GM15510 (cell line): ENCODE measurements around the gene FAM131A.

Experiments
- POLR2A ChIP-seq: IDR thresholded peaks from 3 replicates; pipeline ENCODE4 v1.6.1; 2011; ENCODE audit warnings: borderline replicate concordance; ENCODE audit not compliant: insufficient read length; ENCODE audit errors: extremely low read depth

Gene FAM131A, protein sequence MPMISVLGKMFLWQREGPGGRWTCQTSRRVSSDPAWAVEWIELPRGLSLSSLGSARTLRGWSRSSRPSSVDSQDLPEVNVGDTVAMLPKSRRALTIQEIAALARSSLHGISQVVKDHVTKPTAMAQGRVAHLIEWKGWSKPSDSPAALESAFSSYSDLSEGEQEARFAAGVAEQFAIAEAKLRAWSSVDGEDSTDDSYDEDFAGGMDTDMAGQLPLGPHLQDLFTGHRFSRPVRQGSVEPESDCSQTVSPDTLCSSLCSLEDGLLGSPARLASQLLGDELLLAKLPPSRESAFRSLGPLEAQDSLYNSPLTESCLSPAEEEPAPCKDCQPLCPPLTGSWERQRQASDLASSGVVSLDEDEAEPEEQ

DNA sequence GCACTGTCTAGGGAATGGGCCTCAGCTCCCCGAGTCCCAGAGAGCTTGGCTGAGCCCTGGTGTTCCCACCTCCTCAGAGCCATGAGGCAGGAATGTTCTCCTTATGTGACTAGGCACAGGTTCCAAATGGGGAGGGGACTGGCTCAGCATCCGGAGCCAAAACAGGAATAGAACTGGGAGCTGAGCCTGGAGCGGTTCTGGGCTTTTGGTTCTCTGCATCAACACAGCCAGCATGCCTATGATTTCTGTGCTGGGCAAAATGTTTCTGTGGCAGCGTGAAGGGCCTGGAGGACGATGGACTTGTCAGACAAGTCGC lies at the start of gene FAM131A:
Gene FAM131A (plus strand): TSS at position 202 of the 316 bp plus-strand sequence. CDS start 31 bp downstream, at position 233.
- no peak for TF ChIP-seq POLR2A

DNA sequence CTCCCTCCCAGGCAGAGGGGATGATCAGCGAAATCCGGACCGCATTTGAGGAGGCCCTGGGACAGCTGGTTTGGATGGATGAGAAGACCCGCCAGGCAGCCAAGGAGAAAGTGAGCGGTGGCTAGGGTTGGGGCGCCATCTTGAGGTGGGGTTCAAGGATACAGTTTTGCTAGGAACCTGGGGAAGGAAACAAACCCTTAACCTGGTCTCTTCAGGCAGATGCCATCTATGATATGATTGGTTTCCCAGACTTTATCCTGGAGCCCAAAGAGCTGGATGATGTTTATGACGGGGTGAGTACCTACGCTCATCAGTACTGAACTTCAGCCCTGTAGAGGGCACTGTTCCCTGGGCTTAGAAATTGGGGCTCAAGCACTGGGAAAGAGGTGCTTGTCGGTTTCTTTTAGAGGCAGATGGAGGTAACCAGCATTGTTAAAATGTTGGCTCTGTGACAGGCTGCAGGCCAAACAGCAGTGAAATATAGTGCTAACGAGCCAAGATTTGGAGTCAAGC lies 47.9 kb upstream of the FAM131A start:
- TF ChIP-seq POLR2A, result no peak

DNA sequence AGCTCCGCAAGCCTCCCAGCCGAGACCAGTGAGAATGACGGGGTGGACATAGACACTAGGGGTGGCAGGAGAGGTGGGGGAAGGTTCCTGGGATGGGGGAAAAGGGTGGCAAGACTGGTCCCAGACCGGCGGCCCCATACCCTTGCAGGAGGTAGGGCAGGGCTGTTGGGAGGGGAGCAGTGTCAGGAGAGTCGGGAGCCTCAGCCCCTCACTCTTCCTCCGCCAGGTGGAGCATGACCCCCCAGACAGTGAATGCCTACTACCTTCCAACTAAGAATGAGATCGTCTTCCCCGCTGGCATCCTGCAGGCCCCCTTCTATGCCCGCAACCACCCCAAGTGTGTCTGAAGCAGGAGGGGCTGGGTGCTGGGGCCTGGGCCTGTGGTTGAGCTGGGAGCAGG lies 47.1 kb upstream of the FAM131A start:
- TF ChIP-seq POLR2A, result no peak

DNA sequence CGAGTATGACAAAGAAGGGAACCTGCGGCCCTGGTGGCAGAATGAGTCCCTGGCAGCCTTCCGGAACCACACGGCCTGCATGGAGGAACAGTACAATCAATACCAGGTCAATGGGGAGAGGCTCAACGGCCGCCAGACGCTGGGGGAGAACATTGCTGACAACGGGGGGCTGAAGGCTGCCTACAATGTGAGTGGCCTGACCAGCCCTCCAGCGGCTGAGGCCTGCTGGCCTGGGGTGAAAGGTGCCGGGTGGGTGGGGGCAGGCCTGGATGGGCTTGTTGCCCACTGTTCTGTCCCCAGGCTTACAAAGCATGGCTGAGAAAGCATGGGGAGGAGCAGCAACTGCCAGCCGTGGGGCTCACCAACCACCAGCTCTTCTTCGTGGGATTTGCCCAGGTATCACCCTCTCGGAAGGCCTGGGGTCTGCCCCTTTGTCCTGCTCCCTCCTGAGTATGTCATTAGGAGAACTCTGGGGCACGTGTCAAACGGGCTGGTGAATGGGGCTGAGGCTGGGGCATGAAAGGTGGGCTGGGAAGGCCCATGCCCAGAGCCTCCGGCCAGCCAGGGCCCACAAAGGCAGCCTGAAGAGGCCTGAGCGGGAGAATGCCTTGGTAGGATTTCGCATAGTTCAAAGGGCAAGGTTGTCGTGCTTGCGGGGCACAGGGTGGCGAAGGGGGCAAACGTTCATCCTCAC lies 46.2 kb upstream of the FAM131A start:
- no peak for TF ChIP-seq POLR2A

DNA sequence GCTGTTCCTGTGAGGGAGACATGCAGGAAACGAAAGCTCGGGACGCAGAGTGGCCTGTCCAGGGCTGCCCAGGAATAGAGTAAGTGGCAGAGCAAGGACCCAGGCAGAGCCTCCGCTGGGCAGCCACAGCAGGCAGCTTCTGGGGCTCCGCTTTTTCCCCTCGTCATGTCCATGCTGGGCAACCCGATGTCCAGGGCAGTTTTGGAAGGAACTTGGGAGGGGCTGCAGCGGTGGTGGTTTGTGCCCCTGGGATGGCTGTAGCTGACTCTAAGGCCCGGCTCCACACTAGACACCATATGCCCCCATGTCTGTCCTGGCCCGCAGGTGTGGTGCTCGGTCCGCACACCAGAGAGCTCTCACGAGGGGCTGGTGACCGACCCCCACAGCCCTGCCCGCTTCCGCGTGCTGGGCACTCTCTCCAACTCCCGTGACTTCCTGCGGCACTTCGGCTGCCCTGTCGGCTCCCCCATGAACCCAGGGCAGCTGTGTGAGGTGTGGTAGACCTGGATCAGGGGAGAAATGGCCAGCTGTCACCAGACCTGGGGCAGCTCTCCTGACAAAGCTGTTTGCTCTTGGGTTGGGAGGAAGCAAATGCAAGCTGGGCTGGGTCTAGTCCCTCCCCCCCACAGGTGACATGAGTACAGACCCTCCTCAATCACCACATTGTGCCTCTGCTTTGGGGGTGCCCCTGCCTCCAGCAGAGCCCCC lies 45.5 kb upstream of the FAM131A start:
- TF ChIP-seq POLR2A, result no peak

DNA sequence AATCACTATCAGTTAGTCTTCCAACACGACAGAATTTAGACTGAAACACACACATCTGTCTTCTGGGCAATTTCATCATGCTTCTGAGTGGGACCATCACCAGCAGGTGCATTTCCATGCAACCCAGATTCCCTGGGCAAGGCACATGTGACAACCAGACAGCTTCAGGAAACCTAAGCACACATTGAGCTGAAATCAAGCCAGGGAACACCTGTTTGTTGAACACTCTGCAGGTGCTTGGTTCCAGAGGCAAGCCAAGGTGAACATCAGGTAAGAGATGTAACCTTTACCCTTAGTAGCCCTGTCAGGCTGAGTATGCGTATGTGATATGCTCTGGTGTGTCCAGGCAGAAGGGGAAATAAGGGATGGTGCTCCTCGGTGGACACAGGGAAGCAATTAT lies 41.6 kb upstream of the FAM131A start:
- TF ChIP-seq POLR2A, result no peak

- TF ChIP-seq POLR2A, result no peak
Observed at GRCh38 chr3:184296616-184297015, 40.8 kb upstream of the FAM131A start.

- TF ChIP-seq POLR2A, result peak; percentile 74
Observed at GRCh38 chr3:184298759-184299487, 38.5 kb upstream of the FAM131A start, which contains the start of gene PSMD2. PSMD2 (plus strand) TSS chr3:184299241; CDS start chr3:184299267, 26 bp downstream.

- TF ChIP-seq POLR2A, result no peak
Observed at GRCh38 chr3:184299488-184300377, 37.7 kb upstream of the FAM131A start.

DNA sequence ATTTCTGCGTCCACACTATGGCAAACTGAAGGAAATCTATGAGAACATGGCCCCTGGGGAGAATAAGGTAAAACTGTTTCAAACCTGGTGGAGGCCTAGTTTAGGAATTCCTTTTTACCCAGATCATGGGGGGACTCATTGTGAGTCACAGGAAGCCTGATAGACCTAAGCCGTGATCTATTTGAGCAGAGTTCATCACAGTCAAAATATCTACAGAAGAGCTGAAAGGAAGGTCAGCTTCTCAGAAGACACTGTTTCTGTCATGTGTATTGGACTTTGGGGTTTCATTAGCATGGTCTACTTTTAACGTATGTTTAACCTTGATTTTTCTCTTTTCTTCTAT lies 37.1 kb upstream of the FAM131A start:
- no peak for TF ChIP-seq POLR2A

DNA sequence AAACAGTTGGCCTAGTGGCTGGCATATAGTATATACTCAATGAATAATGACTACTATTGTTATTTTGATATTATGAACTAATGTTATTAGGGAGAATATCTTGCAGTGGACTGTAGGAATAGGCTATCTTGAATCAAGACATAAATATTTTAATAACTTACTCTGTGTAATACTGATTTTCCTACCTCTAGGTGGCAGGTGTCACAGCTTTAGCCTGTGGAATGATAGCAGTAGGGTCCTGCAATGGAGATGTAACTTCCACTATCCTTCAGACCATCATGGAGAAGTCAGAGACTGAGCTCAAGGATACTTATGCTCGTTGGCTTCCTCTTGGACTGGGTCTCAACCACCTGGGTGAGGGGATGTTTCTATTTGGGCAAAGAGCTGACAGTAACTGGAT lies 31.8 kb upstream of the FAM131A start:
- no peak for TF ChIP-seq POLR2A

DNA sequence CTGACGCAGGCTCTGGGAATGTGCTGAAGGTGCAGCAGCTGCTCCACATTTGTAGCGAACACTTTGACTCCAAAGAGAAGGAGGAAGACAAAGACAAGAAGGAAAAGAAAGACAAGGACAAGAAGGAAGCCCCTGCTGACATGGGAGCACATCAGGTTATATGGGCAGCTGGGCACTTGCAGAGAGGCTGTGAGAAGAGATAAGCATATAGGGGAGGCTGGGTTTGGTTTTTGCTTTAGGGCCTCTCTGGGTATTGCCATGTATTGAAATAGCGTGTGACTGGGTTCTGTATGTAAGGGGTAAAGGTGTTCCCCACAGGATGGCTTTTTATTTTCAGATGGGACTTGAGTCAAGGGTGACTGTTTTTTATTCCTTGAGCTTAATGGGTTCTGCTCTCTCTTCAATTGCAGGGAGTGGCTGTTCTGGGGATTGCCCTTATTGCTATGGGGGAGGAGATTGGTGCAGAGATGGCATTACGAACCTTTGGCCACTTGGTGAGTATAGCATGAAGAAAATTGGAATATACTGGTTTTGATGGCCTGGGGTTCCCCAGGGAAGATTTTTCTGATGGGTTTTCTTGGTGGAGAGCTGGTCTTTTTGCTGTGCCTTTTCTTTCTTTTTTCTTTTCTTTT lies 30.9 kb upstream of the FAM131A start:
- no peak for TF ChIP-seq POLR2A

DNA sequence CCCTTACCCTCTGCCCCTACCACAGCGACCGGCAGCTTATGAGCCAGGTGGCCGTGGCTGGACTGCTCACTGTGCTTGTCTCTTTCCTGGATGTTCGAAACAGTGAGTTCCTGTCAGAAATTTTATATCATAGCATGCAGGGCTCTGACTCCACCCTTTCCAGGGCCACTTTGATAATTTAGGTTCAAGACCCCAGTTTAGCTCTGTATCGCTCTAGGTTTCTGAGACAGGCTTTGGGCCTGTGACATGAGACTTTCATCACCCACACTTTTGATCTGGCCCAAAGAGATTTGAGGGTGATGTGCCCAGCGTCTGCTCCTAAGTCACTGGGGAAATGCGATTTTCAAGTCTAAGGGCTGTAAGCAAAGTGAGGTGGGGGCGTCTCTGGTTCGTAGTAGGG lies 29.5 kb upstream of the FAM131A start:
- TF ChIP-seq POLR2A, result no peak

DNA sequence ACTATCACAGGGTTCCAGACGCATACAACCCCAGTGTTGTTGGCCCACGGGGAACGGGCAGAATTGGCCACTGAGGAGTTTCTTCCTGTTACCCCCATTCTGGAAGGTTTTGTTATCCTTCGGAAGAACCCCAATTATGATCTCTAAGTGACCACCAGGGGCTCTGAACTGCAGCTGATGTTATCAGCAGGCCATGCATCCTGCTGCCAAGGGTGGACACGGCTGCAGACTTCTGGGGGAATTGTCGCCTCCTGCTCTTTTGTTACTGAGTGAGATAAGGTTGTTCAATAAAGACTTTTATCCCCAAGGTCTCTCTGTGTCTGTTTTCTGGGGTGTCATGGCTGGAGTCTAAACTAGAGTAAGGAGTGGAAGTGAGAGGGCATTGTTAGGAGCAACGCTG lies 28.7 kb upstream of the FAM131A start:
- TF ChIP-seq POLR2A, result no peak

GRCh38 chr3:184311633-184312032 lies 25.8 kb upstream of the FAM131A start:
- no peak for TF ChIP-seq POLR2A
